ENCODE measurements around the gene CADM1.

- TF ChIP-seq CTCF (IDR thresholded peaks at IDR 0.05; ENCODE audit: low read depth, low read length), result no peak
- no peak for TF ChIP-seq EZH2phosphoT487 (IDR thresholded peaks at IDR 0.05; ENCODE audit: low read depth)
These were observed 186.7 kb downstream of the CADM1 start for GRCh38 chr11:115317277-115318185.

All from OCI-LY3 (cell line).